ACC112 (cell line): Measurements from ENCODE around the gene LUZP2.
"Not testable (repeated sequence)": the region's sequence is repeated elsewhere in the genome, so short reads cannot be mapped to it uniquely, and the experiment has no call there.

ENCODE experiments used
- H2AFZ ChIP-seq: fragments of 200-600 bp; sonication (generic); one replicate; pipeline ENCODE4 v1.6.0; 2017; ENCODE audit warnings: antibody characterized with exemption, low read length; ENCODE audit not compliant: unreplicated experiment
- H3K27ac ChIP-seq: fragments of 200-600 bp; sonication (generic); 2 replicates; pipeline ENCODE4 v1.5.1; 2014; ENCODE audit warnings: low read depth, mild to moderate bottlenecking, antibody characterized with exemption, low read length, moderate library complexity
- H3K27me3 ChIP-seq: fragments of 200-600 bp; sonication (generic); 2 replicates; pipeline ENCODE4 v1.6.1; 2014; ENCODE audit warnings: mild to moderate bottlenecking, antibody characterized with exemption, low read length, moderate library complexity, mixed read lengths; ENCODE audit not compliant: insufficient read depth
- H3K36me3 ChIP-seq: fragments of 200-600 bp; sonication (generic); 2 replicates; pipeline ENCODE4 v1.6.1; 2016; ENCODE audit warnings: mild to moderate bottlenecking, antibody characterized with exemption, low read length, moderate library complexity, mixed read lengths; ENCODE audit not compliant: insufficient read depth
- H3K4me1 ChIP-seq: fragments of 200-600 bp; sonication (generic); one replicate; pipeline ENCODE4 v1.6.1; 2016; ENCODE audit warnings: low read length, mixed read lengths; ENCODE audit not compliant: insufficient read depth, unreplicated experiment, control insufficient read depth
- H3K4me3 ChIP-seq: fragments of 200-600 bp; sonication (generic); 2 replicates; pipeline ENCODE4 v1.5.1; 2014; ENCODE audit warnings: mild to moderate bottlenecking, low read depth, low read length
- H3K79me2 ChIP-seq: fragments of 200-600 bp; sonication (generic); one replicate; pipeline ENCODE4 v1.6.0; 2016; ENCODE audit warnings: low read length; ENCODE audit not compliant: control insufficient read depth, unreplicated experiment, insufficient read depth

The LUZP2 gene

DNA sequence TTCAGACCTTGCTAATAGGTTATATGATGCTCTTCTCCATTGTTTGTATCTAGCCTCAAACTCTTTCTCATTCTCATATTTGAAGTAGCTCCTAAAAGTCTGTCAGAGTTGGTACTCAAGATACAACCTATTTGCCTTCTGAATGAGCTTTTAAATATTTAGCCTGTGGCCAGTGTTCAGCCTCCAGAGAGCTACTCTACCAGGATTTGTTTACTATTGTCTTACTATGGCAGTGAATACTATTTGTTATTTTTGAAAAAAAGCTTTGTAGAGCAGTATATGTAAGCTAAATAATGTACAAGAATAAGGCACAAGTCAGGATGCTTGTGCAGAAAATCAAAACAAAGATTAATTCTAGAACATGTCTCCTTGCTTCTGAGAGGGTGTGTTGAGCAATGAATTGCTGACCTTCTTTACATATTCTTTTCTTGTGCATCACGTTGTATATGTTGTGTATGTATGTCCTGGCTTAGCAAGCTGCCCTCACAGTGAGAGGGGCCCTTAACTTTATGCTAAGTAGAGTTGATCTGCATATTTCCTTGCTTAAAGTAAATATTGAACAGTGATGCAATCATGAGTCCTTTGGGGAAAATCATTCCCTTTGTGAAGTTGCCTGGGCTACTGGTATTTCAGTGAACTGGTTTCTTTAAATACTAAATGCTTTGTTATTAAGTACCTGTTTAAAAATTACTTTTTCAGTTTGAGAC, 438.0 kb downstream of the LUZP2 start:
- Histone ChIP-seq H3K79me2 (no peaks in the 10 kb centered on the region), H3K36me3 (no peaks in the 10 kb centered on the region), H3K27ac (no peak overlapping the region)

DNA sequence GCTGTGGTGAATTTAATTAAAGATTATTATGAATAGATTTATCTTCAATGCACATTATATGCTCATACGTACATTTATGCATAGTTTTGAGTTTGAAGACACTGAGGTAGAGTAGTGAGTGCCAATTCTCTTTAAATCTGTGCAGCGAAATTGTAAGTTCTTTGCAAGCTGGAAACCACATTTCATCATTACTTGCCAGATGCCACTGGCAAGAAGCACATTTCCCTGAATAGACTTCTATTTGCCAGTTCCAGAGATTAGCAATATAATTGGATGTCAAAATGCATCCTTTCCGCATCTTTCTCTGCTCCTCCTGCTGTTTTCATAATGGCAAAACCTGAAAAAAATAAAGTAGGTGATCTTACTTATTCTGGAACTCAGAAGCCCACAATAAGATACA, 448.0 kb downstream of the LUZP2 start:
- H3K27ac ChIP-seq, result no peak overlapping the region
- no peaks in the 10 kb centered on the region for H3K36me3 ChIP-seq
- H3K4me1 ChIP-seq, result no peaks in the 10 kb centered on the region
- no peaks in the 10 kb centered on the region for H3K79me2 ChIP-seq
- H3K27me3 ChIP-seq, result no peaks in the 10 kb centered on the region
- H2AFZ ChIP-seq, result no peak overlapping the region
- no peak overlapping the region for H3K4me3 ChIP-seq

More for the DNA sequence above, 438.0 kb downstream of the LUZP2 start:
- H3K4me3 ChIP-seq, result no peak overlapping the region
- no peaks in the 10 kb centered on the region for H3K4me1 ChIP-seq
- H3K27me3 ChIP-seq, result no peaks in the 10 kb centered on the region
- no peak overlapping the region for H2AFZ ChIP-seq

DNA sequence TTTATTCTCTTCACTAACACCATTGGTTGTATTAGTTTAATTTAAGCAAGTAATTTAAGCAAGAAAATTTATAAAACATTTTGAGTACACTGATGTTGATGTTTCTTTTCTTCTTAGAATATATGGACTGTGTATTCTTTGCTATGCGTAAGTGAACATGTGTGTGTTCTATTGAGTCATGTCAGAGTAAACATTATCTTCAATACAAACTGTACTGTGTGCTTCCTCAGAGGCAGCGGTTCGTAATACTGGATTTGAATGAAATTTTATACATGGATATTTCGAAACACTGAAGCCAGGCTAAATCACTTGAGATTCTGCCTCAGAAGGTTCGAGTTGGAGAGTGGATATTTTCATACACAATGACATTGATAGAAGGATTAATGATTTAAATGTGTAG, 452.6 kb downstream of the LUZP2 start:
- Histone ChIP-seq H3K4me1 (no peaks in the 10 kb centered on the region), H2AFZ (no peak overlapping the region), H3K36me3 (no peaks in the 10 kb centered on the region), H3K27ac (no peak overlapping the region), H3K4me3 (no peak overlapping the region), H3K27me3 (no peaks in the 10 kb centered on the region), H3K79me2 (no peaks in the 10 kb centered on the region)

DNA sequence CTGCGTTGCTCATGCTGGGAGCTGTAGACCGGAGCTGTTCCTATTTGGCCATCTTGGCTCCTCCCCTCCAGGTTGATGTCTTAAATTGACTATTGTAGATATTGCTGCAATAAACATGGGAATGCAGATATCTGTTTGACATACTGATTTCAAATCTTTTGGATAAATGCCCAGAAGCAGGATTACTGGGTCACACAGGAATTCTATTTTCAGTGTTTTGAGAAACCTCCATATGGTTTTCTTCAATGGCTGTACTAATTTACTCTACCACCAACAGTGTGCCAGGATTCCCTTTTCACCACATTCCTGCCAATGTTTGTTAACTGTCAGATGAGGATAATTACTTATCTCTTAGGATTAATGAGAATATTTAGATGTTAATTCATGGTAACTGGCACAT, 467.0 kb downstream of the LUZP2 start:
- no peaks in the 10 kb centered on the region for H3K36me3 ChIP-seq
- H3K27ac ChIP-seq, result no peak overlapping the region
- no peak overlapping the region for H3K4me3 ChIP-seq
- no peaks in the 10 kb centered on the region for H3K27me3 ChIP-seq
- no peaks in the 10 kb centered on the region for H3K4me1 ChIP-seq
- H3K79me2 ChIP-seq, result no peaks in the 10 kb centered on the region
- H2AFZ ChIP-seq, result no peak overlapping the region

DNA sequence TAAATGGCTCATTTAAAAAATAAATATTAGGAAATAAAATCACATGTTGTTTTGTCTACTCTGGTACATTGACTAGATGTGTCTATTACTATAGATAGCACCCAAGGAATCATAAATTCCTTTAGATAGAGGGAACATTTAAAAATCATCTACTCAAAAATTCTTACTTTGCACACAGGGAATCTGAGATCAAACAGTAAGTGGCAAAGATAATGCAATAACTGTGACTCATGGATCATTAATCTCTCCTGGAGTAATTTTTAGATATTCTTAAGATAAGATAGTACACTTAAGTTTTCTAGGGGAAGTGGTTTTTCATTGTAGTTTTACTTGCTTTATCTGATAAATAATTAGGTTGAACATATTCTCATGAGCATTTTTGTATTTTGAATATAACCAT, 468.9 kb downstream of the LUZP2 start:
- no peak overlapping the region for H3K4me3 ChIP-seq
- no peaks in the 10 kb centered on the region for H3K27me3 ChIP-seq
- no peak overlapping the region for H3K27ac ChIP-seq
- H2AFZ ChIP-seq, result no peak overlapping the region
- no peaks in the 10 kb centered on the region for H3K4me1 ChIP-seq
- no peaks in the 10 kb centered on the region for H3K79me2 ChIP-seq
- no peaks in the 10 kb centered on the region for H3K36me3 ChIP-seq

DNA sequence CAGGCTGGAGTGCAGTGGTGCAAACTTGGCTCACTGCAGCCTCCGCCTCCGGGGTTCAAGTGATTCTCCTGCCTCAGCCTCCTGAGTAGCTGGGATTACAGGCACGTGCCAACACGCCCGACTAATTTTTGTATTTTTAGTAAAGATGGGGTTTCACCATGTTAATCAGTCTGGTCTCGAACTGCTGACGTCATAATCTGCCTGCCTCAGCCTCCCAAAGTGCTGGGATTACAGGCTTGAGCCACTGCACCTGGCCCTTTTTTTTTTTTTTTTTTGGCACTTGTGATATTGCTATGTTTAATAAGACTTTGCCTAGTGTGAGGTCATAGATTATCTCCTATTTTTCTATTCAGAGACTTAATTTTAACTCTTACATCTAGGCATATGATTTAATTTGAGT, 497.1 kb downstream of the LUZP2 start:
- H3K4me1 ChIP-seq, H3K36me3 ChIP-seq, H3K27ac ChIP-seq, H3K79me2 ChIP-seq, H3K4me3 ChIP-seq, H2AFZ ChIP-seq, H3K27me3 ChIP-seq: not testable (repeated sequence)

DNA sequence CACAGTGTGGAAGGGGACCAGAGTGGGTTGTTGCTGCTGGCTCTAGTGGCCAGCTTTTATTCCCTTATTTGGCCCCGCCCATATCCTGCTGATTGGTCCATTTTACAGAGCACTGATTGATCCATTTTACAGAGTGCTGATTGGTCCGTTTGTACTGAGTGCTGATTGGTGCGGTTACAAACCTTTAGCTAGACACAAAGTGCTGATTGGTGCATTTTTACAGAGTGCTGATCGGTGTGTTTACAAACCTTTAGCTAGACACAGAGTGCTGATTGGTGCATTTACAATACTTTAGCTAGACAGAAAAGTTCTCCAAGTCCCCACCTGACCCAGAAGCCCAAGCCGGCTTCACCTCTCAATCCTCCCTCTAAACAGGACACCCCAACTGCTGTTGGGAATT, 503.1 kb downstream of the LUZP2 start:
- not testable (repeated sequence) for H2AFZ ChIP-seq, H3K79me2 ChIP-seq, H3K4me1 ChIP-seq, H3K27me3 ChIP-seq, H3K27ac ChIP-seq, H3K36me3 ChIP-seq, H3K4me3 ChIP-seq

DNA sequence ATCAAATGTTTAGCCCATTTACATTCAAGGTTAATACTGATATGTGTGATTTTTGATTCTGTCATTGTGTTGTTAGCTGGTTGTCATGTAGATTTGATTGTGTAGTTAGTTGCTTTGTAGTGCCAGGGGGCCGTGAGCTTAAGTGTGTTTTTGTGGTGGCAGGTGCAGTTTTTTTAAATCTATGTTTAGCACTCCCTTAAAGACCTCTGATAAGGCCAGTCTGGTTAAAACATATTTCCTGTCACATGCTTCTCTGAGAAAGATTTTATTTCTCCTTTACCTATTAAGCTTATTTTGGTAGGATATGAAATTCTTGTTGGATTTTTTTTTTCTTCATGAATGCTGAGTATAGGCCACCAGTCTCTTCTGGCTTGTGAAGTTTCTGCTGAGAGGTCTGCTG, 540.6 kb downstream of the LUZP2 start:
- H2AFZ ChIP-seq, result no peak overlapping the region
- H3K79me2 ChIP-seq, result no peaks in the 10 kb centered on the region
- no peak overlapping the region for H3K27ac ChIP-seq
- H3K27me3 ChIP-seq, result no peaks in the 10 kb centered on the region
- H3K36me3 ChIP-seq, result no peaks in the 10 kb centered on the region
- no peaks in the 10 kb centered on the region for H3K4me1 ChIP-seq
- H3K4me3 ChIP-seq, result no peak overlapping the region

DNA sequence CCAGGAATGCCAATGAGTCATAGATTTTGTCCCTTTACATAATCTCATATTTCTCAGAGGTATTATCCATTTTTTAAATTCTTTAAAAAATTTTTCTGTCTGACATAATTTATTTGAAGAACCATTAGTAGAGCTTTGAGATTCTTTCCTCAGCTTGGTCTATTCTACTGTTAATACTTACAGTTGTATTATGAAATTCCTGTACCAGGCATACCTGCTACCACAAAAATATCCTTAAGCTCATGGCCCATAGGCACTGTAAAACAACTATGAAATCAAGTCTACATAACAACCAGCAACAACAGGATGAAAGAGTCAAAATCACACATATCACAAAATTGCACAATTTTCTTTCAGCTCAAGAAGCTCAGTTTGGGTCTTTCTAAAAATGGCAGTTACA, 541.3 kb downstream of the LUZP2 start:
- Histone ChIP-seq H3K27me3 (no peaks in the 10 kb centered on the region), H3K36me3 (no peaks in the 10 kb centered on the region), H3K4me1 (no peaks in the 10 kb centered on the region), H3K27ac (no peak overlapping the region), H2AFZ (no peak overlapping the region), H3K79me2 (no peaks in the 10 kb centered on the region), H3K4me3 (no peak overlapping the region)

DNA sequence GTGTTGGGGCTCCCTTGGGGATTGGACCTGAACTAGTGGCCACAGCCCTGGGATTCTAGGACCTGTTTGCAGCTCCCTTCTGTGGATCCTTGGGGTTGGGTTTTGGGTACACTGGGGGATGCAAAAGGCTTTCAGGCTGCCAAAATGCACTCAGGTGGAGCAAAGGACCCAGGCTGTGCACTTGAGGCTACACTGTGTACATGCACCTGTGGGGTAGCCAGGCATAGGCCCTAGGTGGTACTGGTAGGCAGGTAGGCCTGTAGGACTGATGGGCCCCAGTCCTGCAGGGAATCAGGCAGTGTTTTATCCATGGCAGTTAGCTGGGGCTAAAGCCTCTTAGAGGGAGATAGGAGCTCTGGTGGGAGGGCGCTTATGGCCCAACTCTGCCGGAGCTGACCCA, 542.3 kb downstream of the LUZP2 start:
- no peaks in the 10 kb centered on the region for H3K36me3 ChIP-seq
- no peak overlapping the region for H2AFZ ChIP-seq
- H3K27ac ChIP-seq, result no peak overlapping the region
- H3K4me3 ChIP-seq, result no peak overlapping the region
- no peaks in the 10 kb centered on the region for H3K79me2 ChIP-seq
- H3K27me3 ChIP-seq, result no peaks in the 10 kb centered on the region
- no peaks in the 10 kb centered on the region for H3K4me1 ChIP-seq

DNA sequence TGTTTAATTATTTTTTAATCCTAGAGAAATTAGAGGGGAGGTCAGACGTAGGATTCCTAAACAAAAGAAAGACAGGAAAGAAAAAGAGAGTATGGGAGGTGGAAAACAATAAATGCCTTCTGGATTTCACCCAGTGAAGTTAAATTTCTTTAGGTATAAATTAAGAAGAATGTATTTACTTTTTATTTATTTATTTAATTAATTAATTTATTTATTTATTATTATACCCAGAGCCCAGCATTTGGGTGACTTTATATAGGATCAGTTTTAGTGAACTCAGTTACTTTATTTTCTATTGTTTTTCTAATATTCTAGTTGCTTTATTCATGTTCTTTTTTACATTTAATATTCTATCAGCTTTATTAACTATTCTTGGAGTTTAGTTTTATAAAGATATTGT, 551.8 kb downstream of the LUZP2 start:
- H2AFZ ChIP-seq, result no peak overlapping the region
- H3K4me3 ChIP-seq, result no peak overlapping the region
- no peak overlapping the region for H3K27ac ChIP-seq
- H3K4me1 ChIP-seq, result no peaks in the 10 kb centered on the region
- H3K36me3 ChIP-seq, result no peaks in the 10 kb centered on the region
- H3K27me3 ChIP-seq, result no peaks in the 10 kb centered on the region
- no peaks in the 10 kb centered on the region for H3K79me2 ChIP-seq
